Hematopoietic multipotent progenitor cell (in vitro differentiated cells): ENCODE results near the gene ERC2. TPM values are rescaled to one million over a fixed set of nuclear protein-coding genes. Genes with fewer than 3 reads are reported as not detected.
"Not testable (repeated sequence)": the region's sequence is repeated elsewhere in the genome, so short reads cannot be mapped to it uniquely, and the experiment has no call there.

Experiments
- DNase-seq, 3 donors: peaks; one replicate each; pipeline ENCODE4 v3.0.0-alpha.2; 2011 to 2015; ENCODE audit warnings: low read depth in 2 of 3, low spot score in 2 of 3
- total RNA-seq: library from RNA; depleted of rRNA; stranded (reverse); fragments of >200 nt; gene quantifications from one replicate; pipeline ENCODE4 v1.2.3, GENCODE V29; 2012

ERC2 gene
- total RNA-seq, 1 donor, result 0.54 TPM

DNA sequence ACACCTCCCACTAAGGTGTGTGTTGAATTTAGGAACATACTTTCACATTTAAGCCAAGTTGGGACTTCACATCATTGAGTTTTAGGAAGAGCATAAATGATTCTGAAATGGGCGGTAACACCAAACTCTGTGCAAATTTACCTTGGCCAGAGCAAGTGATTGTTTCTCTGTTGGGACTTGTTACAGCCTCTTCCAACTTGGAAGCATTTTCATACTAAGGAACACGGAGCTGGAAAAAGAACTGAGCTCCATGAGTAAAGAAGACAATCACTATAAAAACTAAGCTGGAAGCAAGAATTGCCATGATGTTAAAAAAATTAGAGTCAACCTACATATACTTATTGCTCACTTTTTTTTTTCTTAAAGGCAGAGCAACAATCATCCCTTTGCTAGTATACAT is 371.3 kb downstream of the ERC2 start:
- DNase-seq, result no peak

DNA sequence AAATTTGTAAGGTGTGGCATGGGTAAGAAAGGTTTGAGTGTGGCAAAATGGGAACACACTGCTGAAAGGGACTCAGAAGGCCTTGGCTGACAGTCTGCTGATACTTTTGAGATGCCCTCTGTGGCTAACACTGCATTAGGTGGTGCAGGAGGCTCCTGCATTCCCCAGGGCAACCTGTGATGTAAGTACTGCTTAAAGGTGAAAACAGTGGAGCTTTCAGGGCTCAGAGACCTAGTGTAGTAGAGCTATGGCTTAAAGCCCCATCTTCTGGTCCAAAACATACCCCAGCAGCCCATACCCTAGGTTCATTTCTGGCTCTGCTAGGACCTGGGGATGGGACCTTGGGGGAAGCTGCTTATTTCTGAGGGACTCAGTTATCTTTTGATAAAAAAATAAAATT is 374.1 kb downstream of the ERC2 start:
- no peak for DNase-seq

DNA sequence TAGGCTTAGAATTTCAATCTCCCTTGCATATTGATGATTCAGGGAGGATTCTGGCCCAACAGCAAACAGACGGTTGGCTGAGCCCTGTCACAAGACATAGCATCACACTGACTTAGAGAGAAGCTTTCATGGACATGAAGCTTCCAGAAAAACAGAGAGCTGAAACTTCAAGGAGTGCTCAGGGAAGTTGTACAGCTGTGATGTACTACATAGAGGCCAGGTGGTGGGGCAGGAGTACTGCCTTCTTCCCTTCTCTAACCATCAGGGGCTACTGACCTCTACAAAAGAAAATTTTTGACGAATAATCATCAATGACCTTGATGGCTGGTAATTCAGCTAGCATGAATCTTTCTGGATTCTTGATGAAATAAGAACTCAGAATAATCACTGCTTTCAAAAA is 378.5 kb downstream of the ERC2 start:
- no peak for DNase-seq

DNA sequence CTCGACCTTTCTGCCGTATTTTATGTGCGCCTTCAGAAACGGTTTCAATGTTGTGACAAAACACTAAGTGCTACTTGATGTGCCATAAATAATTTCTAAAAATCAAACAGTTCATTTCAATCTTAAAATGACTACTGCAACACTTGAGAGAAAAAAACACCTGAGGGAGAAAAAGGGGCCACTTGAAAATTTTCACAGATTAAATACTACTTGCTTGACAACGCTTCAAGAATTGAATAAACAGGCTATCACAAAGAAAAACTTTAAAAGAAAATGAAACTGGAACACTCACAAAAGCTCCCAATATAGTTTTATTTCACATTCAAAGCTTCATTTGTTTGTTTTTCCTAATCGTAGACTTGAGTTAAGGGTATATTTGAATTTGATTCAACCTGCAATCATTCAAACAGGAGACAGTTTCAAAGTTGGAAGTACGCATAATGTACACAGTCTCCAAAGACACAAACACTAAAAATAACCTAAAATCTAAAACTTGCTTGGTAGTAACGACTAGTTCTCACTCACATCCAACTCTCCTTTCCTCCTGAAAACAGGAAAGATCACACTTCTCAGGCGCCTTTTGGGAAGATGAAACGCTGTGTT is 380.7 kb downstream of the ERC2 start:
- no peak for DNase-seq

- DNase-seq, result no peak
Measured at GRCh38 chr3:56086355-56086754, 381.9 kb downstream of the ERC2 start.

- DNase-seq, result no peak
Measured at GRCh38 chr3:56081246-56081645, 387.0 kb downstream of the ERC2 start.

DNA sequence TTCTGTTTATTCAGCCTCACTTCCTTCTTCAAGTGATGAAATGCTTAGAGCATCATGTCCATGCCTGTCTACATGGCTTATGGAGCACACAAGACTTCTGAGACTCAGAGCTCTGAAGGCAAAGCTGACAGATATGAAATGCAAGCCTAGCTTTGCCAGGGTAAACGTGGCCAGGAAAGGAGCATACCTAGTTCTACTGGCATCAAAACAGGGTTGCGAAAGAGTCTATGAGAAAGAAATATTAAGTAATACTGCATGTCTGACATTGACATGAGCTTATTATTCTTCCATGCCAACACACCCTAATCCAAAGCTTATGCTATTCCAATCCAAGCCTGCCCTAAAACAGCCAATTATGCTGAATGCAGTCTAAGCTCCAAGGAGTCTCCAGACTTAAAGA is 391.5 kb downstream of the ERC2 start:
- no peak for DNase-seq

GRCh38 chr3:56075089-56075488 is 393.2 kb downstream of the ERC2 start:
- no peak for DNase-seq

DNA sequence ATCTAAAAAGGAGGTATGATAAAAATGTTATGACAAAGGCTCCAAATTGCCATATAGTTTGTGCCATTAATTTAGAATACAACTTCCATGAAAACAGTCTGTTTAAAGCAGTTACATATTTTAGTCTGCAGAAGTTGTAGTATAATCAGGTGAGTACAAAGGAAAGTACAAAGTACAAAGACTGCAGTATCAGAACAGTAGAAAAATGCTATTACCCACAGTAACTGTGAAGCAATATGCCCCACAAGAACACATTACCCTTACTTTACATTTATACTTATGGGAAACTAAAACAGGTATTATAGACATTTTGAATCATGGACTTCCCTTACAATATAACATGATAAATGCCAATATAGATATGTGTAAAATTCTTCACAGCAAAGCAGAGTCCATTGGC is 398.5 kb downstream of the ERC2 start:
- no peak for DNase-seq

DNA sequence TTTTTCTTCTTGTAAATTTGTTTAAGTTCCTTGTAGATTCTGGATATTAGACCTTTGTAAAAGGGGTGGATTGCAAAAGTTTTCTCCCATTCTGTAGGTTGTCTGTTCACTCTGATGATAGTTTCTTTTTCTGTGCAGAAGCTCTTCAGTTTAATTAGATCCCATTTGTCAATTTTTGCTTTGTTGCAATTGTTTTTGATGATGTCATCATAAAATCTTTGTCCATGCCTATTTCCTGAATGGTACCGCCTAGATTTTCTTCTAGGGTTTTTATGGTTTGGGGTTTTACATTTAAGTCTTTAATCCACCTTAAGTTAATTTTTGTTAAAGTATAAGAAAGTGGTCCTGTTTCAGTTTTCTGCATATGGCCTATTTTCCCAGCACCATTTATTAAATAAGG is 401.9 kb downstream of the ERC2 start:
- not testable (repeated sequence) for DNase-seq

- no peak for DNase-seq
Measured at GRCh38 chr3:56064684-56065083, 403.6 kb downstream of the ERC2 start.

DNA sequence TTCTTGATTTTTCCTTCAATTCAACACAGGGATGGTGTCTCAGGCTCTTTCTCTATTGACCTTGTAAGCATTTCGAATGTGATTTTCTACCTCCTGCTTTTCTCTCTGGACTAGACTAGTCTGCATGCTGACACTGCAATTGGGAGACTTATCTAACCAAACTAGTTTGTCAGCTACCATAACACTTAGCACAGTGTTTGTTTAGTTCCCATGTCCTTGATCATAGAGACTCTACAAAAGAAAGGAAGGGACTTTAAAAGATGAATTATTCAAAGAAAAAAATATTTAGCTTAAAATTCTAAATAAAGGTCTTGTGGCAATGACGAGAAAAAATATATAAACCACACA is 407.0 kb downstream of the ERC2 start:
- DNase-seq, result no peak

DNA sequence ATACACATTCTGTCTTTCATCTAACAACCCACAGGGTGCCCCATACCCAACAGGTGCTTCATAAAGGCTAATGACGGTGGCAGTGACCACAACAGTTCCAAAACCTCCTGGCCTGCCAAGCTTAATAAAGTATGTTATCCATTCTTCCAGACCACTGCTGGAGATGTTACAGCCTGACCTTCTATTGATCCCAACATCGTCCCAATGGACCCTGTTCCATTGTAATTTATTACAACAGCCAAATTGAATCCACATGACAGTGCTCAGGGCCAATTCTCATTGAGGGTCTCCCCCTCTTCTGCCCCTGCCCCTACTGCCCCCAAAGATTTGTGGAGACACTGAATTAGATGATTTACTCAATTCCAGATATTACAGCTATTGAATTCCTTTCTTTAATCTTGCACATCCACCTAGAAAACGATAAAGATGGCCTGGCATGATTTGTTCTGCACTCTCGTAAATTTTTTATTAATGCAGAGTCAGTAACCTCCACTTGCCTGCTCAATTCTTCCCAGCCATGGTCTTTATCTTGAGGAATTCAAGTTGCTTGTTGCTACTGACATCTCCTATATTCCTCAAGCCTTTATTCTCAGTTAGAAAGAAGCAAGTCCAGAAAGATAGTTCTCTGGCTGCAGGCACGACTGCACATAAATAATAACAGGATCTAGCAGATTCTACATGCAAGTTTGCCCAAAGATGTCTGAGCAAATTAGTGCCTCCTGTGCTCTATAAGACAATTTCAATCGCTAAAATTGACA is 407.6 kb downstream of the ERC2 start:
- no peak for DNase-seq

- no peak for DNase-seq
Measured at GRCh38 chr3:56059731-56060130, 408.5 kb downstream of the ERC2 start.

DNA sequence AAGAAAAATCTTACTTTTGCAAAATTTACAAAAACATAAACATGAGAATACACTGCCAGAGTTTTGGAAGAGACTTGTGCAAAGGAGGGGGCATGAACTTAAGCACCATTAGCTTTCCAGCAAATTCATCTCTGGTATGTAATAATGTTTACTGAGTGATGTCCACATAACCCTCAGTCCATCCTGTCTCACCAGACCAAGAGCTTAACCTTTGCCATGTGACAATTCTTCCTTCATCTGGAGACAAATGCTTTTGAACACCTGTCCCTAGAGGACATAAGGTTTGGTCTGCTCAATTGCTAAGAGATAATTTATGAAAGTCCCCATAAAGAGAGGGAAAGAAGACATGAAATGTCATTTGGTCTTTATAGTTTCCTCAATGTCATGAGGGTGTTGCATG is 412.3 kb downstream of the ERC2 start:
- no peak for DNase-seq

DNA sequence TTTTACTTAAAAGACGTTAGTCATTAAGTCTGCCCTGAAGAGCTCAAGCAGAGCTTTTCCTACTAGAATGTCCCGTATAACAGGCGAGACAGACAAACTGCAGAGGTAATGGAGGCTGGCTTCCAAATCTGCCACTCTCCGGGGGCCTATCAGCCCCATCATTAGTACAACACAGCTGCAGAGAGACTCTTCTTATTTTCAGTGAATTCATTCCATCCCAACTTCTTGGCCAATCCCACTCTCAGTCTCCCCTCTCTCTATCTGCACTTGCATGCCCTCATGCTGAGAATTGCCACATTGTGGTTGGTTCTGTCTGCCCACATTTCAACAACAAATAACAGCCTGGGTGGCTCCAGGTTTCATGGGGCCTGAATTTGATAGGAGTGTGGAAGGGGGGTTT is 412.7 kb downstream of the ERC2 start:
- DNase-seq, result no peak

DNA sequence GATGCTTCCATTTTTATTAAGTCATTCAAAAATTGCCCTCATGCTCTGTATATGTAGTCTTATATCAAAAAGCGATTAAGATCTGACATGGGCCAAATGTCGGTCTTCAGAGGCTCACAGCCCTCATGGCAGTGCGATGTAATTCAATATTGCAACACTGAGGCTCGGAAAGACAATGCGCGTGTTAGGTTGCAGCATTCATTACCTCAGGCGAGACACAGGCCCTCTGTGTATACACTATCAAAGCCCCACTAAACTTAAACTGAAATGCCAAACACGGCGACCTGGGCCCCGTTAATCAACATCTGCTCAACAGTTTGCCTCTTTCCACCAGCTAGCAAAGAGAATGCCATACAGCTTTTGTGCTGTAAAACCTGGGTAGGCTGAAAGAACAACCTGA is 413.4 kb downstream of the ERC2 start:
- DNase-seq, result no peak

GRCh38 chr3:56053727-56054126 is 414.5 kb downstream of the ERC2 start:
- no peak for DNase-seq

DNA sequence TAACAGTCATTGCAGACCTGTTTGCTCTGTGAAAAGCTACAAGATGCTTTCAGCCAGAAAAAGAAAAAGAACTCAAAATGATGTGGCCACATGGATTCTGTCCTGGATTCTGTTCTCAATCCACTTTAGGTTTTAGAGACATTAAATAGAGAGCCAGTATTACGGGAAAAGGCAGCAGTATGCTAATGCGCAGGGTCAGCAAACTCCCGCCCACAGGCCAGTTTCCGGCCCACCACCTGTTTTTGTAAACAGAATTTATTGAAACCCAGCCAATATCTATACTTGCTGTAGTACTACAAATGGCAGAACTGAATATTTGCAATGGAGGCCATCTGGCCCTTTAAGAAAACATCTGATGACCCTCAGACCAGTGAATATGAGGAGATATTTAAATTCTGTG is 416.1 kb downstream of the ERC2 start:
- no peak for DNase-seq

GRCh38 chr3:56051052-56051451 is 417.2 kb downstream of the ERC2 start:
- DNase-seq, result no peak

- no peak for DNase-seq
Measured at GRCh38 chr3:56048946-56049345, 419.3 kb downstream of the ERC2 start.

- DNase-seq, result no peak
Measured at GRCh38 chr3:56048331-56048730, 419.9 kb downstream of the ERC2 start.
